HepG2 (cell line): ENCODE results near the gene REEP2. TPM values are rescaled to one million over a fixed set of nuclear protein-coding genes. Genes with fewer than 3 reads are reported as not detected.

Source experiments
- GABPA ChIP-seq, 2 experiments: IDR thresholded peaks; 2 replicates each; pipeline ENCODE4 v1.6.1; 2011 to 2016; ENCODE audit warnings: low read depth in 2 of 2, low read length in 1 of 2, missing biosample characterization in 1 of 2, missing genetic modification characterization in 1 of 2
- MATR3 ChIP-seq: sonication (generic); formaldehyde crosslinking; IDR thresholded peaks from 2 replicates; pipeline ENCODE4 v1.4.0; 2020; ENCODE audit warnings: missing genetic modification reagents
- MTA1 ChIP-seq: sonication (generic); formaldehyde crosslinking; IDR thresholded peaks from 2 replicates; pipeline ENCODE4 v1.4.0; 2020; ENCODE audit warnings: missing genetic modification reagents, mild to moderate bottlenecking, borderline replicate concordance
- SNRNP70 ChIP-seq: fragments of 200-400 bp; formaldehyde crosslinking; IDR thresholded peaks from 2 replicates; pipeline ENCODE4 v1.6.1; 2017; ENCODE audit warnings: mild to moderate bottlenecking, low read depth, low read length, moderate library complexity
- ZBTB3 ChIP-seq: sonication (generic); formaldehyde crosslinking; IDR thresholded peaks from 2 replicates; pipeline ENCODE4 v1.4.0; 2020; ENCODE audit warnings: low read depth, mild to moderate bottlenecking, moderate library complexity, missing genetic modification reagents, borderline replicate concordance
- ZMAT3 ChIP-seq: sonication (generic); formaldehyde crosslinking; conservative IDR thresholded peaks from 2 replicates; pipeline ENCODE4 v1.7.0; 2021; ENCODE audit warnings: missing genetic modification reagents
- ZNF138 ChIP-seq: sonication (generic); formaldehyde crosslinking; IDR thresholded peaks from 2 replicates; pipeline ENCODE4 v1.5.0; 2020; ENCODE audit warnings: mild to moderate bottlenecking, low read depth, missing genetic modification reagents
- ZNF510 ChIP-seq: sonication (generic); formaldehyde crosslinking; IDR thresholded peaks from 2 replicates; pipeline ENCODE4 v1.4.0; 2020; ENCODE audit warnings: low read depth, mild to moderate bottlenecking, missing genetic modification reagents
- polyA plus RNA-seq, 8 experiments: library from polyadenylated mRNA; depleted of rRNA in 3 of 8; stranded (reverse) in 7 of 8; unstranded in 1 of 8; fragments of >200 nt; fragmentation: Illumina TruSeq in 4 of 8; extraction: Trizol in 4 of 8; gene quantifications; 2 replicates each; pipeline versions ENCODE4 v1.2.1 to v1.2.3, GENCODE V29; 2011 to 2016; ENCODE audit warnings: low read depth in 4 of 8, missing spikeins in 1 of 8, mixed read lengths in 1 of 8; ENCODE audit not compliant: insufficient read depth in 1 of 8
- total RNA-seq, 5 experiments: library from RNA; depleted of rRNA; stranded (reverse); fragments of >200 nt; fragmentation: Illumina TruSeq; extraction: Trizol; gene quantifications; 2 replicates each; pipeline ENCODE4 v1.2.3, GENCODE V29; 2016; ENCODE audit warnings: low read depth in 1 of 5
- TF ChIP-seq, protein P1 (sequence below): sonication (generic); formaldehyde crosslinking; IDR thresholded peaks from 2 replicates; pipeline ENCODE4 v1.4.0; 2020; ENCODE audit warnings: mild to moderate bottlenecking, missing genetic modification reagents, borderline replicate concordance
- TF ChIP-seq, protein P2 (sequence below), 2 experiments: fragments of 450-650 bp in 1 of 2; sonication (generic) in 1 of 2; formaldehyde crosslinking in 1 of 2; IDR thresholded peaks; 2 replicates each; pipeline versions ENCODE4 v1.6.1 to v1.8.0; 2016 to 2022; ENCODE audit warnings: antibody characterized with exemption in 1 of 2, mild to moderate bottlenecking in 1 of 2, missing genetic modification reagents in 1 of 2

The REEP2 gene
- total and polyA plus RNA-seq, 2 of the 13 experiments (the other 11 are each of a cell fraction or from before 2014, with no cell fraction given), result 5.3 to 7.8 TPM

DNA sequence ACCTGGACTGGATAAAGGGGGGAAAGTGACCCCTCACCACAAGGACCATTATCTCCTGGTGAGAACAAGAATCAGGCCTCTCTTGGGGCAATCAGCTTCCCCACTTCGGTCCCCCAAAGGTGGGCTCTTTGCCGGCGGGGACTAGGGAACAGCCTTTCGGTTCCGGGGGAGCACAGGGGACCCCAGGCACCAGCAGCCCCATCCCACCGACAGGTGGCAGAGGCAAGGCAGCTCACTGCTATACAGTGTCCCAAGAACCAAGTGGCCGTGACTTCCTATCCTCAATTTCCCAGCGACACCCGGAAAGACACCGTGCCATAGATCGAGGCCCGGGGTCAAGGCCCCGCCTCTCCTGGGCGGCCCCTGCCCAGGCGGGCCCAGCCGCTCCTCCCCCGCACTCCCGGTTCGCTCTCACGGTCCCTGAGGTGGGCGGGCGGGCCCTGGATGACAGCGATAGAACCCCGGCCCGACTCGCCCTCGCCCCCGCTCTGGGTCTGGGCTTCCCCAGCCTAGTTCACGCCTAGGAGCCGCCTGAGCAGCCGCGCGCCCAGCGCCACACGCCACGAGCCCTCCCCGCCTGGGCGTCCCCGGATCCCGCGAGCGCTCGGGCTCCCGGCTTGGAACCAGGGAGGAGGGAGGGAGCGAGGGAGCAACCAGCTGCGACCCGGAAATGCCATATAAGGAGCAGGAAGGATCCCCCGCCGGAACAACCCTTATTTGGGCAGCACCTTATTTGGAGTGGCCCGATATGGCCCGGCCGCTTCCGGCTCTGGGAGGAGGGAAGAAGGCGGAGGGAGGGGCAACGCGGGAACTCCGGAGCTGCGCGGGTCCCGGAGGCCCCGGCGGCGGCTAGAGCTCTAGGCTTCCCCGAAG, 25.8 kb downstream of the REEP2 start (continued):
- TF ChIP-seq, protein P1, sequence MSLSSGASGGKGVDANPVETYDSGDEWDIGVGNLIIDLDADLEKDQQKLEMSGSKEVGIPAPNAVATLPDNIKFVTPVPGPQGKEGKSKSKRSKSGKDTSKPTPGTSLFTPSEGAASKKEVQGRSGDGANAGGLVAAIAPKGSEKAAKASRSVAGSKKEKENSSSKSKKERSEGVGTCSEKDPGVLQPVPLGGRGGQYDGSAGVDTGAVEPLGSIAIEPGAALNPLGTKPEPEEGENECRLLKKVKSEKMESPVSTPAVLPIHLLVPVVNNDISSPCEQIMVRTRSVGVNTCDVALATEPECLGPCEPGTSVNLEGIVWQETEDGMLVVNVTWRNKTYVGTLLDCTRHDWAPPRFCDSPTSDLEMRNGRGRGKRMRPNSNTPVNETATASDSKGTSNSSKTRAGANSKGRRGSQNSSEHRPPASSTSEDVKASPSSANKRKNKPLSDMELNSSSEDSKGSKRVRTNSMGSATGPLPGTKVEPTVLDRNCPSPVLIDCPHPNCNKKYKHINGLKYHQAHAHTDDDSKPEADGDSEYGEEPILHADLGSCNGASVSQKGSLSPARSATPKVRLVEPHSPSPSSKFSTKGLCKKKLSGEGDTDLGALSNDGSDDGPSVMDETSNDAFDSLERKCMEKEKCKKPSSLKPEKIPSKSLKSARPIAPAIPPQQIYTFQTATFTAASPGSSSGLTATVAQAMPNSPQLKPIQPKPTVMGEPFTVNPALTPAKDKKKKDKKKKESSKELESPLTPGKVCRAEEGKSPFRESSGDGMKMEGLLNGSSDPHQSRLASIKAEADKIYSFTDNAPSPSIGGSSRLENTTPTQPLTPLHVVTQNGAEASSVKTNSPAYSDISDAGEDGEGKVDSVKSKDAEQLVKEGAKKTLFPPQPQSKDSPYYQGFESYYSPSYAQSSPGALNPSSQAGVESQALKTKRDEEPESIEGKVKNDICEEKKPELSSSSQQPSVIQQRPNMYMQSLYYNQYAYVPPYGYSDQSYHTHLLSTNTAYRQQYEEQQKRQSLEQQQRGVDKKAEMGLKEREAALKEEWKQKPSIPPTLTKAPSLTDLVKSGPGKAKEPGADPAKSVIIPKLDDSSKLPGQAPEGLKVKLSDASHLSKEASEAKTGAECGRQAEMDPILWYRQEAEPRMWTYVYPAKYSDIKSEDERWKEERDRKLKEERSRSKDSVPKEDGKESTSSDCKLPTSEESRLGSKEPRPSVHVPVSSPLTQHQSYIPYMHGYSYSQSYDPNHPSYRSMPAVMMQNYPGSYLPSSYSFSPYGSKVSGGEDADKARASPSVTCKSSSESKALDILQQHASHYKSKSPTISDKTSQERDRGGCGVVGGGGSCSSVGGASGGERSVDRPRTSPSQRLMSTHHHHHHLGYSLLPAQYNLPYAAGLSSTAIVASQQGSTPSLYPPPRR (CRISPR knock-in tag), result peak; percentile 63
- TF ChIP-seq ZNF138 (CRISPR knock-in tag), result 0 out of 2 replicates have a peak, but pooled peaks have one; percentile 64
- TF ChIP-seq, protein P2, sequence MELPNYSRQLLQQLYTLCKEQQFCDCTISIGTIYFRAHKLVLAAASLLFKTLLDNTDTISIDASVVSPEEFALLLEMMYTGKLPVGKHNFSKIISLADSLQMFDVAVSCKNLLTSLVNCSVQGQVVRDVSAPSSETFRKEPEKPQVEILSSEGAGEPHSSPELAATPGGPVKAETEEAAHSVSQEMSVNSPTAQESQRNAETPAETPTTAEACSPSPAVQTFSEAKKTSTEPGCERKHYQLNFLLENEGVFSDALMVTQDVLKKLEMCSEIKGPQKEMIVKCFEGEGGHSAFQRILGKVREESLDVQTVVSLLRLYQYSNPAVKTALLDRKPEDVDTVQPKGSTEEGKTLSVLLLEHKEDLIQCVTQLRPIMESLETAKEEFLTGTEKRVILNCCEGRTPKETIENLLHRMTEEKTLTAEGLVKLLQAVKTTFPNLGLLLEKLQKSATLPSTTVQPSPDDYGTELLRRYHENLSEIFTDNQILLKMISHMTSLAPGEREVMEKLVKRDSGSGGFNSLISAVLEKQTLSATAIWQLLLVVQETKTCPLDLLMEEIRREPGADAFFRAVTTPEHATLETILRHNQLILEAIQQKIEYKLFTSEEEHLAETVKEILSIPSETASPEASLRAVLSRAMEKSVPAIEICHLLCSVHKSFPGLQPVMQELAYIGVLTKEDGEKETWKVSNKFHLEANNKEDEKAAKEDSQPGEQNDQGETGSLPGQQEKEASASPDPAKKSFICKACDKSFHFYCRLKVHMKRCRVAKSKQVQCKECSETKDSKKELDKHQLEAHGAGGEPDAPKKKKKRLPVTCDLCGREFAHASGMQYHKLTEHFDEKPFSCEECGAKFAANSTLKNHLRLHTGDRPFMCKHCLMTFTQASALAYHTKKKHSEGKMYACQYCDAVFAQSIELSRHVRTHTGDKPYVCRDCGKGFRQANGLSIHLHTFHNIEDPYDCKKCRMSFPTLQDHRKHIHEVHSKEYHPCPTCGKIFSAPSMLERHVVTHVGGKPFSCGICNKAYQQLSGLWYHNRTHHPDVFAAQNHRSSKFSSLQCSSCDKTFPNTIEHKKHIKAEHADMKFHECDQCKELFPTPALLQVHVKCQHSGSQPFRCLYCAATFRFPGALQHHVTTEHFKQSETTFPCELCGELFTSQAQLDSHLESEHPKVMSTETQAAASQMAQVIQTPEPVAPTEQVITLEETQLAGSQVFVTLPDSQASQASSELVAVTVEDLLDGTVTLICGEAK (IDR thresholded peaks at IDR 0.05), result no peak
- TF ChIP-seq, protein P2 (CRISPR knock-in tag; IDR thresholded peaks at IDR 0.05), result peak; percentile 10
- TF ChIP-seq ZNF510 (CRISPR knock-in tag), result no peak
- no peak for TF ChIP-seq MATR3 (CRISPR knock-in tag)
- TF ChIP-seq MTA1 (CRISPR knock-in tag), result no peak
- TF ChIP-seq ZMAT3 (CRISPR knock-in tag), result peak; percentile 61
- no peak for TF ChIP-seq GABPA (IDR thresholded peaks at IDR 0.05; ENCODE audit: low read depth, low read length)
- peak; percentile 54; the same call in 1 of the 2 replicates for TF ChIP-seq GABPA (CRISPR knock-in tag; IDR thresholded peaks at IDR 0.05; ENCODE audit: low read depth)
- TF ChIP-seq ZBTB3 (CRISPR knock-in tag), result no peak
- no peak for TF ChIP-seq SNRNP70
